GM19455 (cell line): ENCODE measurements around the gene ULK1.
A peak's percentile ranks its signal among the peaks of the same experiment; 100 is the strongest.

Source experiments
- ATAC-seq: cut with Tn5 transposase; IDR thresholded peaks from one replicate; pipeline ENCODE4 v1.9.1; 2021; ENCODE audit not compliant: unreplicated experiment

ULK1 gene

DNA sequence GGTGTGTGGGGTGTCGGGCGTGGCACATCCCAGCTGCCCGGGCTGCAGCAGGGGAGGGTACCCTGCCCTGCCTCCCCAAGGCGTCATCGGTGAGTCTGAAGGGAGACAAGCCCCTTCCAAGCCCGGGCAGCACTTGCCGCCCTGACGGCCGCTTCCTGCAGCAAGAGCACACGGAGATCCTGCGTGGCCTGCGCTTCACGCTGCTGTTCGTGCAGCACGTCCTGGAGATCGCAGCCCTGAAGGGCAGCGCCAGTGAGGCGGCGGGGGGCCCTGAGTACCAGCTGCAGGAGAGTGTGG lies 24.6 kb downstream of the ULK1 start:
- no peak for ATAC-seq

DNA sequence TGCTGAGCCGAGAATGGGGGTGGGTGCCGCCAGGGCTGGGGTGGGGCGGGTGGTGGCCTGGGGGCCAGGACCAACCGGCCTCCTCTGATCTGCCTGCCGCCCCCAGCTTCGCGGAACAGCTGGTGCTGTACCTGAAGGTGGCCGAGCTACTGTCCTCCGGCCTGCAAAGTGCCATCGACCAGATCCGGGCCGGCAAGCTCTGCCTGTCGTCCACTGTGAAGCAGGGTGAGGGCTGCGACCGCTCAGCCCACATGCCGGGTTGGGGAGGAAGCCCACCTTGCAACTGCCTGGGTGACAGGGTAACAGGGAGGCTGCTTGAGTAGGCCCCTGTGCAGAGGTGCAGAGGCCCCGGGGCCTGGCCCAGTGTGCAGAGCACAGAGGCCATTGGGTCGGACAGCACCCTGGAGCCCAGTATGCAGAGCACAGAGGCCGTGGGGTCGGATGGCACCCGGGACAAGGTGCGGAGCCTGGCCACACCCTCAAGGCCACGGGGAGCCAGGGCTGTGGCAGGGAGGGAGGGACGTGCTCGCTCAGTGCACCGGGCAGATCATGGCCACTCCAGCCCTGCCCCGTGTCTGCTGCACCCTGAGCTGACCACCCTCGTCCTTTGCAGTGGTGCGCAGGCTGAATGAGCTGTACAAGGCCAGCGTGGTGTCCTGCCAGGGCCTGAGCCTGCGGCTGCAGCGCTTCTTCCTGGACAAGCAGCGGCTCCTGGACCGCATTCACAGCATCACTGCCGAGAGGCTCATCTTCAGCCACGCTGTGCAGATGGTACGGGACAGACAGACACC lies 25.1 kb downstream of the ULK1 start:
- no peak for ATAC-seq

DNA sequence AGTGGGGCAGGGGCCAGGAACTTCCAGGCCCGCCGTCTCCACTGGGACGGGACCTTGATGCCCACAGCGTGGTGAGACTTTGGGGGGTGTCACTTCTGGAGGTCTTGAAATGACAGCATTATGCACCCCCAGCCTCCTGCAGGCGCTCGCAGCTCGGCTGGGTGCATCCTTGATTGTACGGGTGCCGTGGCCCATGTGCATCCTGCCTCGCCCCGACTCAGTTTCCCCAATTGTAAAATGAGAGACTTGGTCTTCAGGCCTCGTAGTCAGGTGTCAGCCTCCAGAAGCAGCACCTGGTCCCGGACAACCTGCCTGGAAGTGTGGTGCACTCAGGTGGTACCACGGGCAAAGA lies 25.7 kb downstream of the ULK1 start:
- ATAC-seq = no peak

DNA sequence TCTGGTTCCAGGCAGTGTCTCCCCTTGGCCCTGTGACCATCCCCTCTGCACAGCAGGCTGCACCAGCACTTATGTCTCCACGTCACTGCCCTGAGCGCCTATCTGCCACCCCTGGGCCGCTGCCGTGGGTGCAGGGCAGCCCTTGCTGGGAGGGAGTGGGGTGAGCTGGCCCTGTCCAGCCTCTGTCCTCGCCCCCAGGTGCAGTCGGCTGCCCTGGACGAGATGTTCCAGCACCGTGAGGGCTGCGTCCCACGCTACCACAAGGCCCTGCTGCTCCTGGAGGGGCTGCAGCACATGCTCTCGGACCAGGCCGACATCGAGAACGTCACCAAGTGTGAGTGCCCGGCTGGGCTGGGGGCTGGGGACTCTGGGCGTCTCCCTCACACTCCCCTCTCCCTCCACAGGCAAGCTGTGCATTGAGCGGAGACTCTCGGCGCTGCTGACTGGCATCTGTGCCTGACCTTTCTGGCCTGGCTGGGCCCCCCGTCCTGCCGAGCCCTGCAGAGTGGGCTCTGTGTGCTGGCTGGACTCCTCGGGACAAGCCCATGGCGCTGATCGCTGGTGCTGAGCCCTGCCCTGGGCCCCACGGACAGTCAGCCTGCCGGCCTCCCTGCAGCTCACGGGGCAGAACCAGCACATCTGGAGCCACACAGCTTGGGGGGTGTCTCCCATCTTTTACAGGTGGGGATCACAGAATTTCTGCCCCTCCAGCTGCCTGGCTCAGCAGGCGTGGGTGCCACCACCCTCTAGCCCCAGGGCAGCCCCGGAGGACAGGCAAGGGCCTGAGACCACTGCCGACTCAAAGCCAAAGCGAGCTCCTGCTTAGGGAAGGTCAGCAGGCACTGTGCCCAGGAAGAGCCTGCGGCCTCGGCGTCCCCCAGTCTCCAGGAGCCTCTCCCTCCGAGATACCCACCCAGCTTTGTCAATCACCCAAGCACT lies 26.7 kb downstream of the ULK1 start:
- ATAC-seq = no peak

DNA sequence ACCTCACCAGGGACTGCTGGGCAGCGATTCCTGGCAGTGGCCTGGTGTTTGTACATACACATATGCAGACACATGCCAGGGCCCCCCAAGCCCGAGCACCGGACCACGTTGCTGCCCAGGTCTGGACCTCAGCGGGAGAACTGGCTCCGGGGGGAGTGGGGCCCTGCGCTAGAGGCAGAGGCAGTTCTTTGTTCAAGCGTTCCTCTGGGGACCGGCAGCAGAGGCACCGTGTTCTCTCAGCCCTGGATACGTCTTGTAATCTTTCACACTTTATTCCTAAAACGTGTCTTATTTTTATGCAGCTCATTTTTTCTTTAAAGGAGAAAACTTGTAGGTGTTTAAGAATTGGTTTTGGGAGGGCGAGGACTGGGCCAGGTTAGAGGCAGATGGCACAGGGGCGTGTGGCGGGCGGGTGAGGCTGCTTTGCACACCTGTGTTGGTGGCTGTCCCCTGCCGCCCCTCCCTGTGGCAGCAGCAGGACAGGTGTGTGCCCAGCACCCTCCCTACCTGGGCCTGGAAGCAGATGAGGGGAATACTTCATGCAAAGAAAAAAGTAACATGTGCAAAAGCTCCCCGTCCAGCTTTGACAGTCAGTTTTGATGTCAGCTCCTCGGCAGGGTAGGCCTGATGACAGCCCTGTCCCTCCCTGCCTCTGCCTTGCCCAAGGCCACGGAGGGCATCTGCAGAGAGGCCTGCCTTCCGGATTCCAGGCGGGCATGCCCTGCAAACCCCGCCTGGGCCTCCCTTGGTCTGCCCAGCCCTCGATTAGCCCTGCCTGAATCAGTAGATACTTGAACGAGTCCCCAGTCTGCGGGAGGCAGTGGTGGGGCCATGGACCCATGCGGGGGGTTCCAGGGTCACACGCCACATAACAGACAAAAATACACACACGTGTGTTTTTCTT lies 27.7 kb downstream of the ULK1 start:
- ATAC-seq = no peak

DNA sequence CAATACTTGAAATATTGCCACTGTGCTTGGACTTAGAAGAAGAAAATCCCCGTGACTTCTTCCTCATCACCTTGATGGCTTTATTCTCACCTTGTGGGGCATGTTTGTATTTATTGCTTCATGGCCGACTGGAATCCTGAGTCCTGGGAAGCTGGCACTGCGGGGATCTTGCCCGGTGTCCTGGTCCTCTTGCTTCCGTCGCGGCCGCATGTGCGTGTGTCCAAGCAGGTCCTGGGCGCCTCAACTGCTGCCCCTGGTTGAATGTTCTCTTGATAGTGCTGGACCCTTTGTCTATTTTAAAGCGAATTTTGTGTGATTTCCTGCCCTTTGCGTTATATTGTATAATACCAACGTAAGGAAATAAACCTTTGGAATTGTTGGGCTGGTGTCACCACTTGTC lies 28.4 kb downstream of the ULK1 start:
- no peak for ATAC-seq

DNA sequence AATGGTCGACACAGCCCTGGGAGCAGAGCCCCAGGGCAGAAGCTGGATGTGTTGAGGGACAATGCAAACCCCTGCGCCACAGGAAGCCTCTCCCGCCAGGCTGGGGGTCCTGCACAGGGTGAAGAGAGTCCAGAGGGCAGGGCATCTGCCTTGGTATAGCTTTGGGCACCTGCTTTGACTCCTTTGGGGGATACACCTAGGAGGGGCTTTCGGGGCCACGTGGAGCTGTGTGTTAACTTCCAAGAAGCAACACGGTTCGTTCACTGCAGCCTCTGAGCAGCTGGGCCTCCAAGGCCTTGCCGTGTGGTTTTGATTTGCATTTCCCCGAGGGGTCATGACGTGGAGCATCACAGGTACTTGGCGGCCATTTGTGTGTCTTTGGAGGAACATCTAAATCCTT lies 28.8 kb downstream of the ULK1 start:
- ATAC-seq = peak; percentile 78

DNA sequence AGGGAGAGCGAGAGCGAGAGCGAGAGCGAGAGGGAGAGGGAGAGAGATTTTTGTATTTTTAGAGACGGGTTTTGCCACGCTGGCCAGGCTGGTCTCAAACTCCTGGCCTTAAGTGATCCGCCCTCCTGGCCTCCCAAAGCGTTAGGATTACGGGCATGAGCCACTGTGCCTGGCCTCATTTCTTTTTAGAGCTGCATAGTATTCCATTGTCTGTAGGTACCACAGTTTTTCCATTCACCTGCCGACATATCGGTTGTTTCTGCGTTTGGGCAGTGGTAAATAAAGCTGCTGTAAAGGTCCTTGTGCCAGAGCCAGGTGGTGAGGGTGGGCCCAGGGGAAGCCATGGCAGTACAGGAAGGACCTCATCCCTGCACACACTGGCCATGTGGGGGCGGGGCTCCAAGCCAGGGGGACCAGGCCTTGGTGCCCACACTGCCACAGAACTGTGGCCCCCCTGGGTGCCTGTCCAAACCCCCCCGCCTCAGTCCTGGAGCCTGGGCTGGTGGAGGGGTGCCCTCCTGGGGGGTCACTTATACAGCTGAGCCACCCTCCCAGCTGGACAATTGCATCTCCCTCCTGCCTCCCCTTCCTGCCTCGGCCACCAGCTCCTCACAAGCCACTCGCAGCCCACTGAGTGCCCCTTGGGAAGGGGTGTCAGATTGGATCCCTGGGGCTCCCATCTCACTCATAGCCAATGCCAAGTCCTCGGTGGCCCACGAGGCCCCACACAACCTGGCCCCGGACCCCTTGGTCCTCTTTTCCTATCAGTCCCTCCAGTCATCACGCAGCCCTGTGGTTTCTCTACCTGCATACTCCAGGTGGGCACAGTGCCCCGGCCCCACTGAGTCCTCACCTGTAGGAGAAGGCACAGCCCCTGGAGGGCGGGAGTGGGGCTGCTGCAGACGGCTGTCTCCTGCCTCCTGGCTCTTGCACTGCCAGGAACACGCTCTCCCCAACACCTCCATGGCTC lies 33.0 kb downstream of the ULK1 start:
- no peak for ATAC-seq

DNA sequence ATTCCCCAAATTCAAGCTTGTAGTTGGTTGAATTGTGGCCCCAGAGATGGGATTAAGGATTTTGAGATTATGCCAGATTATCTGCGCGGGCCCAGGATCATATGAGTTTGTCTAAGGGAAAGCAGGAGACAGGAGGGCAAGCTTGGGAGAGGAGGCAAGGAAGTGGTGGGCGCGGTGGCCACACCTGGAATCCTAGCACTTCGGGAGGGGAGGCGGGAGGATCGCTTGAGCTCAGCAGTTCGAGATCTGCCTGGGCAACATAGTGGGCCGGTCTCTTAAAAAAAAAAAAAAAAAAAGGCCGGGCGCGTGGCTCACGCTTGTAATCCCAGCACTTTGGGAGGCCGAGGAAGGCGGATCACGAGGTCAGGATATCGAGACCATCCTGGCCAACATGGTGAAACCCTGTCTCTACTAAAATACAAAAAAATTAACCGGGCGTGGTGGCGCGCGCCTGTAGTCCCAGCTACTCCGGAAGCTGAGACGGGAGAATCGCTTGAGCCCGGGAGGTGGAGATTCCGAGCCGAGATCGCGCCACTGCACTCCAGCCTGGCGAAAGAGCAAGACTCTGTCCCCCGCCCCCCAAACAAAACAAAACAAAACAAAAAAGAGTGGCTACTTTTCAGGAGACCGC lies 33.8 kb downstream of the ULK1 start:
- peak; percentile 2 for ATAC-seq

DNA sequence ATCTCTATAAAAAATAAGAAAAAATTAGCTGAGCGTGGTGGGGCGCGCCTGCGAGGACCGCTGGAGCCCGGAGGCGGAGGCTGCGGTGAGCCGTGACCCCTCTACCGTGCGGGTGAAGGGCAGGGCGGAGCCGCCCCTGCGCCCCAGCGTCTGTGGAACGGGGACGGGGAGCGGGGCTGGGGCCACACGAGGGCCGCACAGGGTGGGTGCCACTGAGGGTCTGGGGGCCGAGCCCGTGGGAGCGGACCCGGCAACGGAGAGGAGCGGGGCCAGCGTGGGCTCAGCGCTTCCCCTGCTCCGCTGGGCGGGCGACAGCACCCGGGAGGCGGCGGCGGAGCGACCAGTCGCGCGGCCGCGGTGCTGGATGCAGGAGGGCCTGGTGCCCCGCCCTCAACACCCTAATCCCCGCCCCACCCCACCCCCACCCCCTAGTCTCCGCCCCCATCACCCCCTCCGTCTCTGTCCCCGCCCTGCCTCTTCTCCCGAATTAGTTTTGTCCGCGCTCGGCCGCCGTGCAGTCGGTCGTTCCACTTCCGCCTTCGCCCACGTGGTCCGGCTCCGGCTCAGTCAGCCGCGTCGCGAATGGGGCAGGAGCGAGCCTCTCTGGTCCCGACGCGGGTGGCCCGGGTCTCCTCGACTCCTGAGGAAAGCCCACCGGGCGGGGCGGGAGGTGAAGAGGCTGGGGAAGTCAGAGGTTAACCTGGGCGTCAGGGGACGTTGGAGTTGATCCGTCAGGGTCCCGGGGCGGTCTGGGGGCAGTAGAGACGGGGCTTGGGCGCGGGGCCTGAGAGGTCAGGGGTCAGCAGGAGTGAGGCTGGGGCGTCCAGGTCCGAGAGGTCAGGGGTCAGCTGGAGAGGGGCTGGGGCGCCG lies 34.5 kb downstream of the ULK1 start, which contains the start of gene PUS1:
TSS of gene PUS1 (plus strand) at position 566 of the 870 bp plus-strand sequence. CDS start 447 bp downstream, outside the sequence.
- ATAC-seq = peak; percentile 68

DNA sequence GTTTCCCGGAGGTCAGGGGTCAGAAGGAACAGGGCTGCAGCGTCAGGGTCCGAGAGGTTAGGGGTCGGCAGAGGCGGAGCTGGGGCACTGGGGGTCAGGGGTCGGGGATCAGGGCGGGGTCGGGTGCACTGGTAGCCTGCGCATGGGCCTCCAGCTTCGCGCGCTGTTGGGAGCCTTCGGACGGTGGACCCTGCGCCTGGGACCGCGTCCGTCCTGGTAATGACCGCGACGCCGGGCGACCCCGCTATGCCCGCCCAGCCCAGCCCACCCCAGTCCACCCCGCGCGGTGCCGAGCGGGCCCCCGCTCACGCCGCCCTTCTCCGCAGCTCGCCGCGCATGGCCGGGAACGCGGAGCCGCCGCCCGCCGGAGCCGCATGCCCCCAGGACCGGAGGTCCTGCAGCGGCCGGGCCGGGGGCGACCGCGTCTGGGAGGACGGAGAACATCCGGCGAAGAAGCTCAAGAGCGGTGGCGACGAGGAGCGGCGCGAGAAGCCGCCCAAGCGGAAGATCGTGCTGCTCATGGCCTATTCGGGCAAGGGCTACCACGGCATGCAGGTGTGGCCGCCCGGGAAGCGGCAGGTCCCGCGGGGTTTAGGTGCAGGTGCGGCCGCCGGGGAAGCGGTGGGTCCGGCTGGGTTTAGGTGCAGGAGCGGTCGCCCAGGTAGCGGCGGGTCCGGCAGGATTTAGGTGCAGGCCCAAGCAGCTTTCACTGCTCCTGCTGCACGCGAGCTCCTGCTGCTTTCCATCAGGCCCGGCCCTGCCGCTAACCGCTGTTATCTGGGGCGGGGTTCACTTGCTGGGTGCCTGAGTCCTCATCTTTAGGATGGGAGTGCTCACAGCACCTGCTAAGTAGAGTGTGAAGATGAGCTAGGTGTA lies 35.4 kb downstream of the ULK1 start:
- ATAC-seq = peak; percentile 28

DNA sequence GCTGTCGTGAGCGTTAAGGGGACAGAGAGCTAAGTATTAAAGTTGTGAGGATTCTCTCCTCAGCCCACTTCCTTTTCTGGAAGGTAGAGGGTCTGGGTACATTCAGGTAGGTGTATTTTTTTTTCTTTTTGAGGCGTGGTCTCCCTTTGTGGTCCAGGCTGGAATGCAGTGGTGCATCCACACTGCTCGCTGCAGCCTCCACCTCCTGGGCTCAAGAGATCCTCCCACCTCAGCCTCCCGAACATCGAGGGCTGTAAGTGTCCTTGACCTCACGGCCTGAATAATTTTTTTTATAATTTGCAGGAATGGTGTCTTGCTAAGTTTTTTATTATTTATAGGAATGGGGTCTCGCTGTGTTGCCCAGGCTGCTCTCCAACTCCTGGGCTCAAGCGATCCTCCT lies 36.1 kb downstream of the ULK1 start:
- ATAC-seq = no peak

DNA sequence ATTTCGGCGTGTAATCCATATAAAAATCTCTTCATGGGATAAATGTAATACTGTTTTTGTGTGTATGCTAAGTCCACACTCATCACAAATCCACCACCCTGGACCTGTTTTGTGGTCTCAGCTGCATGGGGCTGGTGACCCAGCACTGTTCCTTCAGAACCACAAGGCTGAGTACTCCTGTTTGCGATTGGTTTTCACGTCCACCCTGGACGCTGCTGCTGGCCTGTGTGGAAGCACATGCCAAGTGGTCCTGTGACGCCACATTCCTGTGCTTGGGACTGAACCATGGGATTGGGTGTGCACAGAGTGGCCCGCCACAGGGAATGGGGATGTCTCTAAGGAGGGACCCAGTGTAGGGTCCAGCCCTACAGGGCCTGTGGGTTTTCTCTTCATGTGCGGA lies 39.0 kb downstream of the ULK1 start:
- no peak for ATAC-seq

DNA sequence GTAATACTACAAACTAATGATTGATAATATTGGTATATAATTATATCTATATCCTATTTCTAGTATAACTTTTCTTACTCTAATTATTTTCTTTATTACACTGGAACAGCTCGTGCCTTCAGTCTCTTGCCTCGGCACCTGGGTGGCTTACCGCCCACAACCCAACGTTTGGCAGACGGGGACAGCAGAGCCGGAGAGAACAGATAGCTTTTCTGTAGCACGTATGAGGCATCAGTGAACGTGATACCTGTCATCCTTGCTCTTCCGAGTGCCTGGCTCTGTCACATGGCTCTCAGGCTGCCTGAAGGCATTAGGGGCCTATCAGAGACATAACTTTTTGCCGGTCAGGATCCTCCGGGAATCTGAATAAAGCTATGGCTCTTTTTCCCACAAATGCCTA lies 40.1 kb downstream of the ULK1 start:
- no peak for ATAC-seq

DNA sequence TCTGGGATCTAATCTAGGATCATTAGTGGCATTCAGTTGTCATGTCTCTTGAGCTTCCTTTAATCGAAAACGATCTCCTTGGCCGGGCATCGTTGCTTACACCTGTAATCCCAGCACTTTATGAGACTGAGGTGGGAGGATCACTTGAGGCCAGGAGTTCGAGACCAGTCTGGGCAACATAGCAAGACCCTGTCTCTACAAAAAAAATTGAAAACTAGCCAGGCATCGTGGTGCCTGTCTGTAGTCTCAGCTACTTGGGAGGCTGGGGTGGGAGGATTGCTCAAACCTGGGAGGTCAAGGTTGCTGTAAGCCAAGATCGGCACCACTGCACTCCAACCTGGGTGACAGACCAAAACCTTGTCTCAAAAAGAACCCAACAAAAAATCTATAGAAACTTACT lies 43.7 kb downstream of the ULK1 start:
- no peak for ATAC-seq

DNA sequence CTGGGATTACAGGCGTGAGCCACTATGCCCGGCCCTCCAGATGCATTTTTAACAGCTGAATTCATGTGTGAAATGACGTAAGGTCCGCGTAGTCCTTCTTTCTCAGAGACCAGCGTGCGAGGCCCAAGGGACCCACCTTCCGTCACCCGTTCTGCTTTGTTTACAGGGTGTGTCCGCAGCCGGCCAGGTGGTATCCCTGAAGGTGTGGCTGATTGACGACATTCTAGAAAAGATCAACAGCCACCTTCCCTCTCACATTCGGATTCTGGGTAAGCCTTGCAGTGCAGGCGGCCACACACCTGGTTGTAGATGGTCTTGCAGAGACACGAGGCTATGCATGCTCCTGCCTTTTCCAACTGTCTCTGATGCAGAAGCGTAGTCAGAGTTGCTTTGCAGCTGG lies 44.6 kb downstream of the ULK1 start:
- no peak for ATAC-seq

DNA sequence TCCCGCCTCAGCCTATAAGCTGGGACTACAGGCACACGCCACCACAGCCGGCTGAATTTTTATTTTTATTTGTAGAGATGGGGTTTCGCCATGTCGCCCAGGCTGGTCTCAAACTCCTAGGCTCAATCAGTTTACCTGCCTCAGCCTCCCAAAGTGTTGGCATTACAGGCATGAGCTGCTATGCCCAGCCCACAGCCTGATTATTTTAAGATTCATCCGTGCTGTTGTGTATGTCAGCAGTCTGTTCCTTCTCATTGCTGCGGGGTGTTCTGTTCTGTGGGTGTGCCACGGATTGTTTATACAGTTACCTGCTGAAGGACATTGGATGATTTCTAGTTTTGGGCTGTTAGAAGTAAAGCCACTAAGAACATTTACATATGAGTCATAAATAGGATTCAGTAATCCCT lies 45.7 kb downstream of the ULK1 start:
- no peak for ATAC-seq
